ENCODE measurements around the gene TFRC.
"Not testable (repeated sequence)": the region's sequence is repeated elsewhere in the genome, so short reads cannot be mapped to it uniquely, and the experiment has no call there.

Gene TFRC

GRCh38 chr3:196047391-196048030 is 34.4 kb downstream of the TFRC start:
- peak; percentile 21 for DNase-seq

GRCh38 chr3:196044513-196044912 is 37.4 kb downstream of the TFRC start:
- DNase-seq = no peak

GRCh38 chr3:196042673-196043072 is 39.2 kb downstream of the TFRC start:
- DNase-seq = no peak

GRCh38 chr3:196039359-196039758 is 42.5 kb downstream of the TFRC start:
- no peak for DNase-seq

- DNase-seq = not testable (repeated sequence)
Measured at GRCh38 chr3:196026059-196026458, 55.8 kb downstream of the TFRC start.

- DNase-seq = no peak
Measured at GRCh38 chr3:196024968-196025367, 56.9 kb downstream of the TFRC start.

- DNase-seq = no peak
Measured at GRCh38 chr3:196023947-196024346, 57.9 kb downstream of the TFRC start.

GRCh38 chr3:196022499-196022878 is 59.4 kb downstream of the TFRC start:
- not testable (repeated sequence) for DNase-seq

- DNase-seq = no peak
Measured at GRCh38 chr3:196020373-196020772, 61.5 kb downstream of the TFRC start.

- not testable (repeated sequence) for DNase-seq
Measured at GRCh38 chr3:196019576-196019975, 62.3 kb downstream of the TFRC start.

- not testable (repeated sequence) for DNase-seq
Measured at GRCh38 chr3:196018159-196018558, 63.7 kb downstream of the TFRC start.

GRCh38 chr3:196016485-196016884 is 65.4 kb downstream of the TFRC start:
- DNase-seq = peak; percentile 6

- DNase-seq = no peak
Measured at GRCh38 chr3:196016059-196016458, 65.8 kb downstream of the TFRC start.

GRCh38 chr3:196013587-196014487 is 68.1 kb downstream of the TFRC start:
- no peak for DNase-seq

- no peak for DNase-seq
Measured at GRCh38 chr3:196012941-196013476, 68.9 kb downstream of the TFRC start.

- DNase-seq = no peak
Measured at GRCh38 chr3:196012481-196012880, 69.4 kb downstream of the TFRC start.

GRCh38 chr3:196009456-196009855 is 72.4 kb downstream of the TFRC start:
- DNase-seq = no peak

- no peak for DNase-seq
Measured at GRCh38 chr3:196008929-196009328, 73.0 kb downstream of the TFRC start.

GRCh38 chr3:196008387-196008786 is 73.5 kb downstream of the TFRC start:
- DNase-seq = no peak

GRCh38 chr3:196007744-196008335 is 74.0 kb downstream of the TFRC start:
- no peak for DNase-seq

GRCh38 chr3:196005338-196005737 is 76.6 kb downstream of the TFRC start:
- DNase-seq = not testable (repeated sequence)

GRCh38 chr3:196004359-196005052 is 77.4 kb downstream of the TFRC start:
- not testable (repeated sequence) for DNase-seq

- no peak for DNase-seq
Measured at GRCh38 chr3:196003611-196004010, 78.3 kb downstream of the TFRC start.
